ENCODE measurements around the gene SPOCD1.

DNA sequence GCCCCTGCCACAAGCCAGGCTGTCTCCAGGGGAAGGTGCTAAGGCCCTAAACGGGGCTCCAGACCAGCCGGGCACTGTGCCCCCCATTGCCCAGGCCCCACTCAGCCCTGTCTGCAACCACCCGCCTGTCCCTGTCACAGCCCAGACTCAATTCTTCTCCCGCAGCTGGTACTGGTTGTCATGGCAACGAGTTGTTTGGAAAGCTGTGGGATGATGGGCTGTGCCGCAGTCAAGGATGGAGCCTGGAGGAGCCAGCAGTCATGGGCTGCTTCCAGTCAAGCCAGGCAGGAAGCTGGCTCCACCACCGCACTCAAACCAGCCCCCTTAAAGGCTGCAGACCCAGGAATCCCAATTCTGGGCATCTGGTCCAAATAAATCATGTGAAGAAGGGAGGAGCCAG lies 4.2 kb downstream of the SPOCD1 start:
- TF ChIP-seq, protein P1, sequence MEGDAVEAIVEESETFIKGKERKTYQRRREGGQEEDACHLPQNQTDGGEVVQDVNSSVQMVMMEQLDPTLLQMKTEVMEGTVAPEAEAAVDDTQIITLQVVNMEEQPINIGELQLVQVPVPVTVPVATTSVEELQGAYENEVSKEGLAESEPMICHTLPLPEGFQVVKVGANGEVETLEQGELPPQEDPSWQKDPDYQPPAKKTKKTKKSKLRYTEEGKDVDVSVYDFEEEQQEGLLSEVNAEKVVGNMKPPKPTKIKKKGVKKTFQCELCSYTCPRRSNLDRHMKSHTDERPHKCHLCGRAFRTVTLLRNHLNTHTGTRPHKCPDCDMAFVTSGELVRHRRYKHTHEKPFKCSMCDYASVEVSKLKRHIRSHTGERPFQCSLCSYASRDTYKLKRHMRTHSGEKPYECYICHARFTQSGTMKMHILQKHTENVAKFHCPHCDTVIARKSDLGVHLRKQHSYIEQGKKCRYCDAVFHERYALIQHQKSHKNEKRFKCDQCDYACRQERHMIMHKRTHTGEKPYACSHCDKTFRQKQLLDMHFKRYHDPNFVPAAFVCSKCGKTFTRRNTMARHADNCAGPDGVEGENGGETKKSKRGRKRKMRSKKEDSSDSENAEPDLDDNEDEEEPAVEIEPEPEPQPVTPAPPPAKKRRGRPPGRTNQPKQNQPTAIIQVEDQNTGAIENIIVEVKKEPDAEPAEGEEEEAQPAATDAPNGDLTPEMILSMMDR (conservative IDR thresholded peaks at IDR 0.05; ENCODE audit: low read length): no peak
- no peak for TF ChIP-seq EZH2phosphoT487 (IDR thresholded peaks at IDR 0.05; ENCODE audit: borderline replicate concordance)
